HCT116 (cell line): ENCODE data around the gene FKBP4. TPM values are rescaled to one million over a fixed set of nuclear protein-coding genes. Genes with fewer than 3 reads are reported as not detected.

Source experiments
- ATAC-seq: fragments of 200-7000 bp; cut with Tn5 transposase; 2 replicates; pipeline ENCODE4 v1.9.1; 2020; ENCODE audit warnings: mild to moderate bottlenecking, moderate library complexity
- BruUV-seq: library from RNA; stranded (reverse); fragments of 400-500 nt; replicated peaks from 2 replicates; lab custom pipeline; 2021; lab: Mats Ljungman, UMichigan
- CTCF ChIA-PET: fragments of 300-600 bp; sonication (Branson Sonifier 250); formaldehyde crosslinking; loops from one replicate; lab custom pipeline; 2021; ENCODE audit warnings: antibody characterized with exemption; lab: Charles Lee
- POLR2A ChIA-PET: fragments of 300-600, 350-600 bp; sonication (Branson Sonifier 250); formaldehyde crosslinking; loops from one replicate; lab custom pipeline; 2021; ENCODE audit warnings: antibody characterized with exemption; lab: Charles Lee
- RAD21 ChIA-PET, 2 experiments: fragments of 300-600 bp; sonication (Branson Sonifier 250); formaldehyde crosslinking; loops; one replicate each; lab custom pipeline; 2023; ENCODE audit warnings: low total read pairs in 2 of 2; ENCODE audit not compliant: uncharacterized antibody in 2 of 2, unreplicated experiment in 2 of 2, low non-redundant PET in 1 of 2; lab: Charles Lee
- DNase-seq: peaks from one replicate; pipeline ENCODE4 v3.0.0-alpha.2; 2010; ENCODE audit warnings: low read depth, low spot score
- H2AFZ ChIP-seq: fragments of 200-600 bp; shearing (Covaris generic), sonication (generic); 2 replicates; pipeline ENCODE4 v1.6.1; 2017; ENCODE audit warnings: low read depth, mixed run types, mixed read lengths, antibody characterized with exemption, low read length; ENCODE audit not compliant: poor library complexity, severe bottlenecking
- H3K27ac ChIP-seq: 2 replicates; pipeline ENCODE4 v1.5.1; 2012; ENCODE audit warnings: low read depth, low read length
- H3K27me3 ChIP-seq: fragments of 200-600 bp; sonication (generic); 2 replicates; pipeline ENCODE4 v1.6.1; 2016; ENCODE audit warnings: mixed run types, low read length, mixed read lengths; ENCODE audit not compliant: insufficient read depth
- H3K36me3 ChIP-seq, 2 experiments: fragments of 200-500 bp in 1 of 2; fragments of 200-600 bp in 1 of 2; sonication (Bioruptor generic) in 1 of 2; sonication (generic) in 1 of 2; 2 replicates each; pipeline versions ENCODE4 v1.5.1 to v1.6.1; 2014 to 2016; ENCODE audit warnings: low read length in 2 of 2, inconsistent platforms in 1 of 2, mixed read lengths in 1 of 2, mixed run types in 1 of 2; ENCODE audit not compliant: insufficient read depth in 2 of 2, control insufficient read depth in 1 of 2
- H3K4me1 ChIP-seq, 2 experiments: fragments of 200-600 bp in 1 of 2; sonication (generic) in 1 of 2; 2 replicates each; pipeline versions ENCODE4 v1.5.1 to v1.6.1; 2012 to 2017; ENCODE audit warnings: low read length in 2 of 2, inconsistent platforms in 1 of 2, mild to moderate bottlenecking in 1 of 2, mixed read lengths in 1 of 2, mixed run types in 1 of 2, moderate library complexity in 1 of 2; ENCODE audit not compliant: insufficient read depth in 2 of 2, control insufficient read depth in 1 of 2
- H3K4me2 ChIP-seq: fragments of 200-600 bp; sonication (generic); 2 replicates; pipeline ENCODE4 v1.6.1; 2017; ENCODE audit warnings: mixed run types, low read length, mixed read lengths
- H3K4me3 ChIP-seq, 2 experiments: fragments of 200-600 bp in 1 of 2; sonication (generic) in 1 of 2; replicated peaks in 1 of 2; 2 replicates each; pipeline ENCODE4 v1.5.1; 2011 to 2016; ENCODE audit warnings: low read length in 2 of 2, control low read depth in 1 of 2, low read depth in 1 of 2, mild to moderate bottlenecking in 1 of 2, mixed read lengths in 1 of 2, mixed run types in 1 of 2
- H3K79me2 ChIP-seq: fragments of 200-600 bp; sonication (generic); 2 replicates; pipeline ENCODE4 v1.6.1; 2017; ENCODE audit warnings: mild to moderate bottlenecking, mixed run types, low read length, moderate library complexity, mixed read lengths; ENCODE audit not compliant: insufficient read depth
- H3K9ac ChIP-seq: fragments of 200-600 bp; sonication (generic); 2 replicates; pipeline ENCODE4 v1.6.1; 2016; ENCODE audit warnings: low read length, mixed read lengths
- H3K9me2 ChIP-seq: fragments of 200-600 bp; sonication (generic), shearing (Covaris generic); 2 replicates; pipeline ENCODE4 v1.6.1; 2017; ENCODE audit warnings: mixed run types, mild to moderate bottlenecking, moderate library complexity; ENCODE audit not compliant: insufficient read depth
- H3K9me3 ChIP-seq, 2 experiments: fragments of 200-500 bp in 1 of 2; fragments of 200-600 bp in 1 of 2; sonication (Bioruptor generic) in 1 of 2; sonication (generic) in 1 of 2; 2 replicates each; pipeline ENCODE4 v1.6.1; 2014 to 2017; ENCODE audit warnings: low read length in 2 of 2, mixed read lengths in 2 of 2, inconsistent platforms in 1 of 2, low read depth in 1 of 2, mild to moderate bottlenecking in 1 of 2, mixed run types in 1 of 2, moderate library complexity in 1 of 2; ENCODE audit not compliant: control insufficient read depth in 1 of 2, insufficient read depth in 1 of 2
- H4K20me1 ChIP-seq: fragments of 200-600 bp; sonication (generic), shearing (Covaris generic); 2 replicates; pipeline ENCODE4 v1.6.1; 2017; ENCODE audit warnings: mixed run types, mild to moderate bottlenecking, moderate library complexity; ENCODE audit not compliant: insufficient read depth
- CBX3 ChIP-seq: IDR thresholded peaks from 2 replicates; pipeline ENCODE4 v1.6.1; 2012; ENCODE audit warnings: low read depth
- EGR1 ChIP-seq: IDR thresholded peaks from 2 replicates; pipeline ENCODE4 v1.6.1; 2012; ENCODE audit warnings: low read depth
- EZH2 ChIP-seq: fragments of 200-600 bp; sonication (generic); IDR thresholded peaks from 2 replicates; pipeline ENCODE4 v1.6.1; 2017; ENCODE audit warnings: antibody characterized with exemption, mixed run types
- EZH2phosphoT487 ChIP-seq: fragments of 200-600 bp; IDR thresholded peaks from 2 replicates; pipeline ENCODE4 v1.6.1; 2018; ENCODE audit warnings: antibody characterized with exemption, borderline replicate concordance
- FOSL1 ChIP-seq: IDR thresholded peaks from 2 replicates; pipeline ENCODE4 v1.6.1; 2012; ENCODE audit warnings: low read depth
- JUND ChIP-seq: IDR thresholded peaks from 2 replicates; pipeline ENCODE4 v1.6.1; 2012
- POLR2A ChIP-seq: IDR thresholded peaks from 2 replicates; pipeline ENCODE4 v1.7.0; 2011; ENCODE audit warnings: borderline replicate concordance; ENCODE audit not compliant: insufficient read depth, insufficient read length; ENCODE audit errors: extremely low read depth
- POLR2AphosphoS5 ChIP-seq: IDR thresholded peaks from 2 replicates; pipeline ENCODE4 v1.6.1; 2011; ENCODE audit warnings: mild to moderate bottlenecking, low read depth, low read length, moderate library complexity
- RAD21 ChIP-seq: IDR thresholded peaks from 2 replicates; pipeline ENCODE4 v1.6.1; 2012; ENCODE audit warnings: low read depth, mild to moderate bottlenecking
- SIN3A ChIP-seq: IDR thresholded peaks from 2 replicates; pipeline ENCODE4 v1.6.1; 2012; ENCODE audit warnings: low read depth
- SP1 ChIP-seq: IDR thresholded peaks from 2 replicates; pipeline ENCODE4 v1.6.1; 2012; ENCODE audit warnings: low read depth
- SRF ChIP-seq: IDR thresholded peaks from 2 replicates; pipeline ENCODE4 v1.6.1; 2012; ENCODE audit warnings: low read depth
- TCF7L2 ChIP-seq: IDR thresholded peaks from 2 replicates; pipeline ENCODE4 v1.7.0; 2011; ENCODE audit warnings: borderline replicate concordance, inconsistent platforms; ENCODE audit not compliant: insufficient read depth, insufficient read length; ENCODE audit errors: extremely low read depth
- intact Hi-C: fragments of 100-400 bp; cut with micrococcal nuclease; formaldehyde crosslinking; loops from 2 replicates; pipeline ENCODE4 v1.10.0; 2022
- total RNA-seq: library from RNA; stranded (reverse); gene quantifications from one replicate; pipeline ENCODE4 v1.2.1, GENCODE V29; 2021; ENCODE audit not compliant: unreplicated experiment
- TF ChIP-seq, protein P1 (sequence below): IDR thresholded peaks from 2 replicates; pipeline ENCODE4 v1.6.1; 2012
- TF ChIP-seq, protein P2 (sequence below): IDR thresholded peaks from 2 replicates; pipeline ENCODE4 v1.6.1; 2011; ENCODE audit warnings: mild to moderate bottlenecking, low read length, moderate library complexity; ENCODE audit not compliant: insufficient replicate concordance; ENCODE audit errors: extremely low read depth
- TF ChIP-seq, protein P3 (sequence below), 3 experiments: fragments of 200-600 bp in 1 of 3; sonication (generic) in 1 of 3; IDR thresholded peaks in 2 of 3; conservative IDR thresholded peaks in 1 of 3; 2 replicates each; pipeline ENCODE4 v1.5.1; 2012 to 2017; ENCODE audit warnings: low read depth in 2 of 3, low read length in 2 of 3, antibody characterized with exemption in 1 of 3, borderline replicate concordance in 1 of 3, control low read depth in 1 of 3, mild to moderate bottlenecking in 1 of 3, mixed read lengths in 1 of 3, mixed run types in 1 of 3, moderate library complexity in 1 of 3; ENCODE audit not compliant: insufficient read depth in 1 of 3

The FKBP4 gene
- total RNA-seq, 1 experiment from 2014 or later, result 178 TPM

DNA sequence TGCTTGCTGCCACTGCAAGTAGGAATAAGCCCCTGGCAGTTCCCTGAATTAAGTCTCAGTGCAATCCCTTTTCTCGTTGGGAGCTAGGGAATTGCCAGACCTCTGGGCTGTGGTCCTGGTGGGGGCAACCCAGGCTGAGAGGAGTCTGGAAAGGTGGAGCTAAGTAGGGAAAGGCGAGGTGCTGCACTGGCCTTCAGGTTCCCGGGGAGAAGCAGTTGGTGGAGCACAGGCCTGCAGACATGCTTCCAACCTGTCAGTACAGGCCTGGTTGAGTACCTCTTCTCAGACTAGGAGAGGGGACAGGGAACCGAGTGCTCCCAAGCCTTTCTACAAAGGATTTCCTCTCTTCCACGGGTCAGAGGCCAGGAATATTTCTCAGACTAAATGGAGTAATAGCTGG is 38.6 kb downstream of the FKBP4 start:
- H3K79me2 ChIP-seq, result no peaks in the 10 kb centered on the region
- intact Hi-C loops, result no loop called here
- no peaks in the 10 kb centered on the region for H3K27me3 ChIP-seq
- H3K4me3 ChIP-seq, result no peak overlapping the region
- no TSS peak for BruUV-seq
- DNase-seq, result no peak
- H3K9ac ChIP-seq, result no peak overlapping the region
- H4K20me1 ChIP-seq, result no peaks in the 10 kb centered on the region
- H2AFZ ChIP-seq, result no peak overlapping the region
- ATAC-seq, result no peak; the same call in 1 of the 2 replicates
- no peaks in the 10 kb centered on the region for H3K9me2 ChIP-seq
- TF ChIP-seq RAD21, result no peak
- TF ChIP-seq EZH2phosphoT487, result no peak
- TF ChIP-seq, protein P1, sequence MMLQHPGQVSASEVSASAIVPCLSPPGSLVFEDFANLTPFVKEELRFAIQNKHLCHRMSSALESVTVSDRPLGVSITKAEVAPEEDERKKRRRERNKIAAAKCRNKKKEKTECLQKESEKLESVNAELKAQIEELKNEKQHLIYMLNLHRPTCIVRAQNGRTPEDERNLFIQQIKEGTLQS, result no peak
- no peak for TF ChIP-seq EZH2
- TF ChIP-seq TCF7L2, result no peak
- no peak for TF ChIP-seq SIN3A
- TF ChIP-seq POLR2AphosphoS5, result no peak
- TF ChIP-seq, protein P2, sequence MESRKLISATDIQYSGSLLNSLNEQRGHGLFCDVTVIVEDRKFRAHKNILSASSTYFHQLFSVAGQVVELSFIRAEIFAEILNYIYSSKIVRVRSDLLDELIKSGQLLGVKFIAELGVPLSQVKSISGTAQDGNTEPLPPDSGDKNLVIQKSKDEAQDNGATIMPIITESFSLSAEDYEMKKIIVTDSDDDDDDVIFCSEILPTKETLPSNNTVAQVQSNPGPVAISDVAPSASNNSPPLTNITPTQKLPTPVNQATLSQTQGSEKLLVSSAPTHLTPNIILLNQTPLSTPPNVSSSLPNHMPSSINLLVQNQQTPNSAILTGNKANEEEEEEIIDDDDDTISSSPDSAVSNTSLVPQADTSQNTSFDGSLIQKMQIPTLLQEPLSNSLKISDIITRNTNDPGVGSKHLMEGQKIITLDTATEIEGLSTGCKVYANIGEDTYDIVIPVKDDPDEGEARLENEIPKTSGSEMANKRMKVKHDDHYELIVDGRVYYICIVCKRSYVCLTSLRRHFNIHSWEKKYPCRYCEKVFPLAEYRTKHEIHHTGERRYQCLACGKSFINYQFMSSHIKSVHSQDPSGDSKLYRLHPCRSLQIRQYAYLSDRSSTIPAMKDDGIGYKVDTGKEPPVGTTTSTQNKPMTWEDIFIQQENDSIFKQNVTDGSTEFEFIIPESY, result no peak
- TF ChIP-seq, protein P3, sequence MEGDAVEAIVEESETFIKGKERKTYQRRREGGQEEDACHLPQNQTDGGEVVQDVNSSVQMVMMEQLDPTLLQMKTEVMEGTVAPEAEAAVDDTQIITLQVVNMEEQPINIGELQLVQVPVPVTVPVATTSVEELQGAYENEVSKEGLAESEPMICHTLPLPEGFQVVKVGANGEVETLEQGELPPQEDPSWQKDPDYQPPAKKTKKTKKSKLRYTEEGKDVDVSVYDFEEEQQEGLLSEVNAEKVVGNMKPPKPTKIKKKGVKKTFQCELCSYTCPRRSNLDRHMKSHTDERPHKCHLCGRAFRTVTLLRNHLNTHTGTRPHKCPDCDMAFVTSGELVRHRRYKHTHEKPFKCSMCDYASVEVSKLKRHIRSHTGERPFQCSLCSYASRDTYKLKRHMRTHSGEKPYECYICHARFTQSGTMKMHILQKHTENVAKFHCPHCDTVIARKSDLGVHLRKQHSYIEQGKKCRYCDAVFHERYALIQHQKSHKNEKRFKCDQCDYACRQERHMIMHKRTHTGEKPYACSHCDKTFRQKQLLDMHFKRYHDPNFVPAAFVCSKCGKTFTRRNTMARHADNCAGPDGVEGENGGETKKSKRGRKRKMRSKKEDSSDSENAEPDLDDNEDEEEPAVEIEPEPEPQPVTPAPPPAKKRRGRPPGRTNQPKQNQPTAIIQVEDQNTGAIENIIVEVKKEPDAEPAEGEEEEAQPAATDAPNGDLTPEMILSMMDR (IDR thresholded peaks at IDR 0.05 in 2 of 3, conservative IDR thresholded peaks at IDR 0.05 in 1 of 3; ENCODE audit: borderline replicate concordance in 1 of 3, insufficient read depth in 1 of 3, low read depth in 2 of 3, low read length in 2 of 3), result no peak
- TF ChIP-seq JUND, result no peak
- no peak for TF ChIP-seq SP1
- no peak for TF ChIP-seq CBX3
- TF ChIP-seq FOSL1, result no peak
- no peak for TF ChIP-seq EGR1
- TF ChIP-seq SRF, result no peak
- no peak for TF ChIP-seq POLR2A
- ChIA-PET POLR2A (no interaction called here), RAD21 (no interaction called here), CTCF (no interaction called here)
- H3K27ac ChIP-seq, result no peak overlapping the region
- no peaks in the 10 kb centered on the region for H3K4me1 ChIP-seq
- no peak overlapping the region for H3K4me2 ChIP-seq
- no peaks in the 10 kb centered on the region for H3K9me3 ChIP-seq
- no peaks in the 10 kb centered on the region for H3K36me3 ChIP-seq
